HL-60/S4 (cell line): ENCODE data around the gene GJB4.
"Not testable (repeated sequence)": the region's sequence is repeated elsewhere in the genome, so short reads cannot be mapped to it uniquely, and the experiment has no call there.

Experiments
- in situ Hi-C: fragments of 300-500 bp; cut with MboI; formaldehyde crosslinking; loops from 2 replicates; pipeline ENCODE4 v1.14.3; 2022; ENCODE audit warnings: low sequenced_read_pairs

Gene GJB4

DNA sequence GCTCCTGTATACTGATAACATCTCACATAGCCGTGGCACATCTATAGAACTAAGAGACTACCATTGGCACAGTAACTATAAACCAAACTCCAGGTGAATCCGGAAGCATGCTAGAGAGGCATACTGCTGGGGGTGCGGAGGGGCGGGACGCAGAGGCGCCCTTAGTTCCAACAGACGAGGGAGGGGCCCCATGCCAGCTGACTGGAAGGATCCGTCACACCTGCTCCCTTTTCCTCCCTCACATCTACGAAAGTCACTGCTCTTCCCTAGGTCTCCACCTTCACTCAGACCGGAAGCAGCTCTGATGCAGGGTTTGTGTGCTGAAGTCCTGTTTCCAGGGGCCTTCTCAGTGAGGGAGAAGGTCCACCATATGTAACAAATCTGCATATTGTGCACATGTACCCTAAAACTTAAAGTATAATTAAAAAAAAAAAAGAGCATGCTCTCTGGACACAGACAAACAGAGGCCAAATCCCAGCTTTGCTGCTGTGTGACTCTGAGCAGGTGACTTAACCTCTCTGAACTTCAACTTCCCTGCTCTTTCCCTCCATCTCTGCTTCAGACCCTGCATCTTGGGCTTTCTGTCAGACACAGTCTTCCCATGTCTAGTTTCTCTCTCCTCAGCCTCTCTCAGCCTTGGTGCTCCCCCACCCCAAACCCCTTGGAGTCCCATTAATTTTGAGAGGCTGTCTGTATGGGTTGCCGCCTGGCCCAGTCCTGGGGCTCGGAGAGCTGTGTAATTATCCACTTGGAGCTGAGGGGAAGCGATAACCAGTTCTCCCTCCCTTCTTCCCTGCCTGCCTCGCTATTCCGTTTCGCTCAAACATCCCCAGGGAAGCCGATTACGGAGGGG lies 12.5 kb upstream of the GJB4 start:
- in situ Hi-C loops: no loop called here

- in situ Hi-C loops: no loop called here
These were observed 11.9 kb upstream of the GJB4 start for GRCh38 chr1:34747638-34747941.

DNA sequence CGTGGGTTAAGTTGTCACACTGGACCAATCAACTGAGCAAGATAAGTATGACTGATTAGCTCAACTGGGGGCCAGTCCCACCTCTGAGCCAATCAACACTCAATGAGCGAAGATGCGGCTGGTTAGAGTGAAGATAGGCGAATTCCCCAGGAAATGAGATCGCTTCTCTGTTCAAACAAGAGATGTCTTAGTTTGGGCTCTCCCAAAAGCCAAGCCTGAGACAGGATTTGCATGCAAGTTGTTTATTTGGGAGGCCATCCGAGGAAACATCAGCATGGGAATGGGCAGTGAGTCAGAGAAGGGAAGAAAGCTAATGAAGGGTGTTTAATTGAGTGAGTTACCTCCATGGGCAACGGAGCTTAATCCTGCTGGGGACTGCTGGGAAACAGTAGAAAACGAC lies 9.5 kb upstream of the GJB4 start:
- in situ Hi-C loops: no loop called here

GRCh38 chr1:34750610-34751009 lies 8.9 kb upstream of the GJB4 start:
- in situ Hi-C loops: no loop called here

DNA sequence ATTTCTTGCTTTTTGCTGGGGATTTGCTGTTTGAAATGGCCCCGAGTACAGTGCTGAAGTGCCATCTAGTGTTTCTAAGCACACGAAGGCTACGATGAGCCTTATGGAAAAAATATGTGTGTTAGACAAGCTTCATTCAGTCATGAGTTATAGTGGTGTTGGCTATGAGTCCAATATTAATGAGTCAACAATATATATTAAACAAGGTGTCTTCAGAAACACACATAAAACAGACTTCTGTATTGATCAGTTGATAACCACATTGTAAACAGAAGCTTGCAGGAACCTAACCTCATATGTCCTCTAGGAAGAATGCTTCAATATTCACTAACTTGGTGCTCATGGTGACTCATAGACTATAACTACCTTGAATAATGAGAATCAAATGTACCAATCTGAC lies 6.4 kb upstream of the GJB4 start:
- in situ Hi-C loops: no loop called here

- in situ Hi-C loops: no loop called here
These were observed 4.4 kb upstream of the GJB4 start, which contains the start of gene GJB5 for GRCh38 chr1:34754964-34755637. Gene GJB5 (plus strand): TSS chr1:34755047. CDS start chr1:34757331, 2,284 bp downstream.

GRCh38 chr1:34755961-34756360 lies 3.6 kb upstream of the GJB4 start:
- in situ Hi-C loops: no loop called here

DNA sequence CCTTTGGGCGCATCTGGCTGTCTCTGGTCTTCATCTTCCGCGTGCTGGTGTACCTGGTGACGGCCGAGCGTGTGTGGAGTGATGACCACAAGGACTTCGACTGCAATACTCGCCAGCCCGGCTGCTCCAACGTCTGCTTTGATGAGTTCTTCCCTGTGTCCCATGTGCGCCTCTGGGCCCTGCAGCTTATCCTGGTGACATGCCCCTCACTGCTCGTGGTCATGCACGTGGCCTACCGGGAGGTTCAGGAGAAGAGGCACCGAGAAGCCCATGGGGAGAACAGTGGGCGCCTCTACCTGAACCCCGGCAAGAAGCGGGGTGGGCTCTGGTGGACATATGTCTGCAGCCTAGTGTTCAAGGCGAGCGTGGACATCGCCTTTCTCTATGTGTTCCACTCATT lies 2.2 kb upstream of the GJB4 start:
- in situ Hi-C loops: no loop called here

DNA sequence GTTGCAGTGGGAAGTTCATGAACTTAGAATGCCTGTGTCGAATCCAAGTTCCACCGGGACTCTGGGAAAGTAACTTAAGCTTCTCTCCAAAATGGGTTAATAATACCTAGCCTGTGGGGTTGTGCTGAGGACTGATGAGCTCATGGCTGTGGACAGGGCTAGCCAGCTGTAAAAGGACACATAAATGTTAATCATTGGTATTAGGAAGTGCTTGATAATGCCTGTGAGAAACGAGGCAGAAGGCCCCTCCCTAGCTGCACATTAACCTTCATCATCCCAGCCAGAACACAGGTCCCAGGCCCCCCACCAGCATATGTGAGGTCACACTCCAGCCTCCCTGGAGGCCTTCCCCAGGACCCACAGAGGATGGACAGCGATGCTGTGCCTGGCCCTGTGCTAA lies 789 bp upstream of the GJB4 start:
- in situ Hi-C loops: no loop called here

GRCh38 chr1:34761176-34761761 lies 1.7 kb downstream of the GJB4 start:
- in situ Hi-C loops: no loop called here

- in situ Hi-C loops: no loop called here
These were observed 2.3 kb downstream of the GJB4 start for GRCh38 chr1:34761776-34762307.

DNA sequence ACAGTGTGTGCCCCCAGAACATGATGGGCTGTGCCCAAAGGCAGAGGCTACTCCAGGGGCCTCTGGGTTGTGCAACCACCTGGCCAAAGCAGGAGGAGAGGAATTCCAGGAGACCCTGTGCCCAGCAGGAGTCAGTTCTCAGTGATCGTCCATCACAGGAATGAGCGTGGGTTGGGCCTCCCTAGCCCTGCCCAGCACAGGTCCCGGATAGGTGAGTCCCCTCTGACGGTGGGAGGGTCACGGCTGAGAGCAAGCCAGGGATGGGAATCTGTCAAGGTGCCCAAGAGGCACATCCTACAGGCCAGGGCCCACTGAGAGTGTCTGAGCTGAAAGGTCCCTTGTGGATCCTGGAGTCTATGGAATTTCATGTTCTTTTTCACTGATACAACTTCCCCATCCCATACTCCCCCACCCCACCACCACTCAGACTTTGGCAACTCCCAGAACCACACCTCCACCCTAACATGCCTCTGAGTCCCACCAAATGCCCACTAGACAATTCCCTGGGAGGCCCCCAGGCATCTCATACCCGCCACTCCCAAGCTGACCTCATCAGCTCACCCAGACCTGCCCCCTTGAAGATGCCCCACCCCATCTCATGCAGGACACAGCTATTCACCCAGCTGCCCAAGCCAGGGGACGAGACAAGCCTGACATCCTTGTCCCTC lies 3.1 kb downstream of the GJB4 start:
- in situ Hi-C loops: no loop called here

DNA sequence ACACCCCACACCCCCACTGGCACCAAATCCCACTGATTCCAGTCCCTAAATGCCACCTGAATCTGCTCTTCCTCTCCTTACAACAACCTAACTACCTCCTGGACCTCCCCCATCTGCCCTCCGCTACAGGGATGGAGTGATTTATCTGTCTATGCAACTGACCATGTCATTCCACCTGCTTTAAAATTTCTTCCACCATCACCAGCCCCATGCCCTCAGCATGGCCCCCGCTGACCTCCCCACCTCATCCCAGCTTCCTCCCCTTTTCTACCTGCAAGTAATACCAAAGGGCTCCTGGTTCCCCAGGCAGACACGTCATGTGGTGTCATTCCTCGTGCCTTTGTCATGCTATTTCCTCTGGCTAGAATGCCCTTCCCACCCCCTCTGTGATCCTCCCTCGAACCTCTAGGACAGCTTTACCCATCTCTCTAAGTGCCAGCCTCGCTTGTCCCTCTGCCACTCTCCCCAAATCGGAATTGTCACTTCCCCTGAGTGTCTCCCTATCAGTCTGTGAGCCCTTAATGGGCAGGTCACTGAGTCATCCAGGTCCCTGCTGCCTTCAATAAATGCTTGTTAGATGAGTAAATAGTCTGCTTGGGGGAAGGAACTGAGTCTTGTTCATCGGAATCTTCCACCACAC lies 3.7 kb downstream of the GJB4 start:
- in situ Hi-C loops: no loop called here

GRCh38 chr1:34768856-34769255 lies 9.3 kb downstream of the GJB4 start:
- in situ Hi-C loops: no loop called here

GRCh38 chr1:34770891-34771504 lies 11.5 kb downstream of the GJB4 start:
- in situ Hi-C loops: no loop called here

GRCh38 chr1:34771573-34772371 lies 12.2 kb downstream of the GJB4 start:
- in situ Hi-C loops: no loop called here

GRCh38 chr1:34773114-34773513 lies 13.6 kb downstream of the GJB4 start:
- in situ Hi-C loops: not testable (repeated sequence)

GRCh38 chr1:34774957-34775356 lies 15.4 kb downstream of the GJB4 start:
- in situ Hi-C loops: no loop called here

DNA sequence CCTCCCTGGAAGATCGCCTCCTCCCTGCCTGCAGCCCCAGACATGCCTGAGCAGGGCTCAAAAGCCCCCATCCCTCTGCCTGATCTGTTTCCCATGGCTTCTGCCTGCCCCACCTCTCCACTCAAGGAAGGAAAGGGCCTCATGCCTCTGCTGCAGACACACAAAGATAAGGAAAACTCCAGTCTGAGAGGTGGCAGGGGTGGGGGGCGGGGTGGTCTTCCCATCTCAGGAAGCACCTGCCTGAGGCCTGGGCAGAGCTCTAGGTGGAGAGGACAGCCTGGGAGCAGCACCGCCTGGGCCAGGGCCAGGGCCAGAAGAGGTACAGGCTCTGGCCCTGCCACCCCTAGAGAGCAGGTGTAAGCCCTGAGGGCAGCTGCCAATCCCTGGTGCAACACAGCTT lies 17.4 kb downstream of the GJB4 start:
- in situ Hi-C loops: no loop called here
